GM12878 (cell line): ENCODE data around the gene GRIK2.

Experiments
- EP300 ChIP-seq, 2 experiments: fragments of 150-350 bp in 1 of 2; IDR thresholded peaks; 2 replicates each; pipeline ENCODE4 v1.6.1; 2011 to 2012; ENCODE audit warnings: low read depth in 2 of 2, low read length in 2 of 2, borderline replicate concordance in 1 of 2, improper control_type of control experiment in 1 of 2, inconsistent platforms in 1 of 2; ENCODE audit not compliant: control insufficient read depth in 1 of 2
- ESRRA ChIP-seq: IDR thresholded peaks from 2 replicates; pipeline ENCODE4 v1.6.1; 2012; ENCODE audit warnings: mild to moderate bottlenecking, low read length, improper control_type of control experiment
- EZH2 ChIP-seq: IDR thresholded peaks from 2 replicates; pipeline ENCODE4 v1.6.1; 2012; ENCODE audit warnings: low read depth, mild to moderate bottlenecking, control low read depth, inconsistent platforms, low read length, borderline replicate concordance; ENCODE audit not compliant: control insufficient read depth
- HDAC2 ChIP-seq: fragments of 200-600 bp; sonication (generic); IDR thresholded peaks from 2 replicates; pipeline ENCODE4 v1.6.1; 2017
- POLR2A ChIP-seq: IDR thresholded peaks from 2 replicates; pipeline ENCODE4 v1.6.1; 2011; ENCODE audit warnings: low read depth, mild to moderate bottlenecking, low read length
- RAD51 ChIP-seq: fragments of 450-650 bp; IDR thresholded peaks from 2 replicates; pipeline ENCODE4 v1.6.1; 2016; ENCODE audit warnings: moderate library complexity, mild to moderate bottlenecking, inconsistent platforms
- RBBP5 ChIP-seq: fragments of 200-600 bp; sonication (generic); conservative IDR thresholded peaks from 2 replicates; pipeline ENCODE4 v1.6.1; 2016
- RELA ChIP-seq: fragments of 450-650 bp; IDR thresholded peaks from 2 replicates; pipeline ENCODE4 v1.8.0; 2014; ENCODE audit warnings: borderline replicate concordance; ENCODE audit not compliant: partially characterized antibody

- TF ChIP-seq RELA, result no peak
- TF ChIP-seq HDAC2, result no peak
- no peak for TF ChIP-seq POLR2A
- TF ChIP-seq EP300 (IDR thresholded peaks at IDR 0.05; ENCODE audit: borderline replicate concordance in 1 of 2, control insufficient read depth in 1 of 2, low read depth in 2 of 2, low read length in 2 of 2), result no peak
- TF ChIP-seq ESRRA, result no peak
- no peak for TF ChIP-seq RBBP5
- no peak for TF ChIP-seq EZH2
- TF ChIP-seq RAD51, result no peak
These were observed 7.7 kb downstream of the GRIK2 start for GRCh38 chr6:101401171-101401570.
